Measurements from ENCODE around the gene BHLHE23.

BHLHE23 gene

GRCh38 chr20:62970307-62971210 is 36.2 kb downstream of the BHLHE23 start:
- FAIRE-seq: no peak

- no peak for FAIRE-seq
Observed at GRCh38 chr20:62969939-62970306, 36.8 kb downstream of the BHLHE23 start.

- no peak for FAIRE-seq
Observed at GRCh38 chr20:62969179-62969760, 37.5 kb downstream of the BHLHE23 start.

- FAIRE-seq: no peak
Observed at GRCh38 chr20:62968378-62969178, 38.2 kb downstream of the BHLHE23 start.

- no peak for FAIRE-seq
Observed at GRCh38 chr20:62967628-62968351, 39.0 kb downstream of the BHLHE23 start.

- FAIRE-seq: no peak
Observed at GRCh38 chr20:62967149-62967501, 39.6 kb downstream of the BHLHE23 start.

- no peak for FAIRE-seq
Observed at GRCh38 chr20:62966212-62967148, 40.3 kb downstream of the BHLHE23 start.

GRCh38 chr20:62965363-62965771 is 41.4 kb downstream of the BHLHE23 start:
- no peak for FAIRE-seq

GRCh38 chr20:62964700-62965099 is 42.1 kb downstream of the BHLHE23 start:
- no peak for FAIRE-seq

- no peak for FAIRE-seq
Observed at GRCh38 chr20:62963614-62964397, 43.0 kb downstream of the BHLHE23 start.

- no peak for FAIRE-seq
Observed at GRCh38 chr20:62962891-62963613, 43.7 kb downstream of the BHLHE23 start.

GRCh38 chr20:62962221-62962879 is 44.4 kb downstream of the BHLHE23 start:
- FAIRE-seq: no peak

GRCh38 chr20:62961799-62962198 is 45.0 kb downstream of the BHLHE23 start:
- FAIRE-seq: no peak

GRCh38 chr20:62961310-62961783 is 45.4 kb downstream of the BHLHE23 start:
- peak; percentile 67 for FAIRE-seq

GRCh38 chr20:62960446-62961309 is 46.1 kb downstream of the BHLHE23 start:
- peak; percentile 87 for FAIRE-seq

GRCh38 chr20:62959998-62960436 is 46.7 kb downstream of the BHLHE23 start:
- no peak for FAIRE-seq

GRCh38 chr20:62959101-62959971 is 47.4 kb downstream of the BHLHE23 start:
- no peak for FAIRE-seq

Data from G401.6 (cell line).